Stimulated activated CD4-positive, alpha-beta T cell treated with anti-CD3 and anti-CD28 coated beads, Interleukin-4, amount 100 ng/mL, for 24 hours (primary cell): ENCODE measurements around the gene OR2T12.
"Not testable (repeated sequence)": the region's sequence is repeated elsewhere in the genome, so short reads cannot be mapped to it uniquely, and the experiment has no call there.

Experiments
- DNase-seq: peaks from one replicate; pipeline ENCODE4 v3.0.0-alpha.2; 2020

Gene OR2T12, protein sequence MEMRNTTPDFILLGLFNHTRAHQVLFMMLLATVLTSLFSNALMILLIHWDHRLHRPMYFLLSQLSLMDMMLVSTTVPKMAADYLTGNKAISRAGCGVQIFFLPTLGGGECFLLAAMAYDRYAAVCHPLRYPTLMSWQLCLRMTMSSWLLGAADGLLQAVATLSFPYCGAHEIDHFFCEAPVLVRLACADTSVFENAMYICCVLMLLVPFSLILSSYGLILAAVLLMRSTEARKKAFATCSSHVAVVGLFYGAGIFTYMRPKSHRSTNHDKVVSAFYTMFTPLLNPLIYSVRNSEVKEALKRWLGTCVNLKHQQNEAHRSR

DNA sequence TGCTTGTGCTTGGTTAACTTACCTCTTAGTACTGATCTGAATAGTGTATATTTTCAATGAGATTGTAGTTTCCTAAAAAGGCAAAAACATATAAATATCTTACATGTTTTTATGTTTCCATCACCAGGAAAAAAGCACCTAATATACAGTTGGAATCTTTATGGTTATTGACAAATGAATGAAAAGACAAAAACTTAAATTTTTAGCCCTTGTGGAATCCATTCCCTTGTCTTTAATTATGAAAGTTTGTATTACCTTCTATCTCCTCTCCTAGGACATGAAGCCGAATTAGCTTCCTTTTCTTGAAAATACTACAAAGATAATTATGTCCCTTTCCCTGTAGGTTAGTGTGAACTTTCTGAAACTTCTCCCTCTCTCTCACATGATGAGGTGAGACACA, at the start of gene OR2T12:
TSS of gene OR2T12 (minus strand) at position 101 of the 400 bp plus-strand sequence. CDS start 7,846 bp downstream, outside the sequence.
- no peak for DNase-seq

DNA sequence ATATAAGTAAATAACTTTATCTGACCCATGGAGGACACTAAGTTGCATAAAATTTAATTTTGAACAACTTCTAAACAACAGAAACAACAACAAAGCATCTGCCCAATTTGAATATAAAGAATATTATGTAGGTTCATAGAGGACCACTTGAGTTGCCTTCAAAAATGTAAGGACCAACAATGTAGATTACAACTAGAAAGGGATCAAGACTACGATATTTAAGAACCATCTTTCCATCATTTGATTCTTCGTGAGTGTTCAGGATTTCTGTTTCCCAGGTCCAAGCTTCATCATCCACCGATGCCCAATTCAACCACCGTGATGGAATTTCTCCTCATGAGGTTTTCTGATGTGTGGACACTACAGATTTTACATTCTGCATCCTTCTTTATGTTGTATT, 45.3 kb upstream of the OR2T12 start, which contains the start of gene OR14C36:
TSS of gene OR14C36 (plus strand) at position 301 of the 400 bp plus-strand sequence. CDS start at position 301, 0 bp downstream.
- DNase-seq: no peak

DNA sequence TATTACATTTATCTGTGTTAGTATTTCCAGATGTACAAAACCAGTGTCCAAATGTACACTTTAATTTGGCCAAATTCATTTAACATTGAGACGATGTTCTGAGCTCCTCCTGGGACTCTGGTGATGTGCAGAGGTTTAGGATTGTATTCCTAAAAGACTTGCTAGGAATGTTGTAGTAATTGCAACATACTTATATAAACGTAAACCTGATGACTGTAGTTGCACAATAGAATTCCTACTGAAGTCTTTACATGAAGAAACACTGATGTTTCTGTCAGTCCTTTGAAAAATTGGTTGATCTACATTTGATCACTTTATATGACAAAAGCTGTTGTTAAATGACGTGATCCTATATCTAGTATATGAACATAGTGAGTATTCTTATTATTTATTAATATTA, 40.2 kb upstream of the OR2T12 start:
- no peak for DNase-seq

DNA sequence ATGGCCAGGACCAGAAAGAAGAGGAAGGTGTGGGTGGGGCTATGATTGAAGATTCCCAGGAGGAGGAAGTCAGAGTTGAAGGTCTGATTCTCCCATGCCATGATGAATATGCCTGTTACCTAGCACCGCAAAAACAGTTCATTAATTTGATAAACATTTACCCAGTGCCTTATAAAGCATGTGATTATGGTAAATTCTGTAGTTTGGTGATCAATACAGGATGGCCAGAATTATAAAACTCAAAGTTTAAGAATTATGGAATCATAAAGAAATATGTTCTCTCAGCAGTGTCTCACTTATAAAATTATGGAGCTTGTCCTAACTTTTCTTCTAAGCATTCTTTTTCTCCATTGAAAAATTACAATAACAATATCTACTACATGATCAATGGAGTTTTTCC, 21.2 kb upstream of the OR2T12 start, which contains the start of gene OR2M7:
TSS of gene OR2M7 (minus strand) at position 101 of the 400 bp plus-strand sequence. CDS start at position 101, 0 bp downstream.
- DNase-seq: no peak

DNA sequence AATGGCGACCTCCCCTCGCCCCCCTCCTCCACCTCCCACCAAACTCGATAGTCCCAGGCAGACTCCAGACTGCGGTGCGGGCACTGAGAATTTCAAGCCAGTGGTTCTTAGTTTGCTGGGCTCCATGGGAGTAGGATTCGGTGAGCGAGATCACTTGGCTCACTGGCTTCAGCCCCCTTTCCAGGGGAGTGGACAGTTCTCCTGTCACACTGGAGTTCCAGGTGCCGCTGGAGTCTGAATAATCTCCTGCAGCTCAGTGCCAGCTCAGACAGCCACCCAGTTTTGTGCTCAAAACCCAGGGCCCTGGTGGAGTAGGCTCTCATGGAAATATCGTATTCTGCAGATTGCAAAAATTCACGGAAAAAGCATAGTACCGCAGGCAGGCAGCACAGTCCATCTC, 13.6 kb upstream of the OR2T12 start:
- no peak for DNase-seq

DNA sequence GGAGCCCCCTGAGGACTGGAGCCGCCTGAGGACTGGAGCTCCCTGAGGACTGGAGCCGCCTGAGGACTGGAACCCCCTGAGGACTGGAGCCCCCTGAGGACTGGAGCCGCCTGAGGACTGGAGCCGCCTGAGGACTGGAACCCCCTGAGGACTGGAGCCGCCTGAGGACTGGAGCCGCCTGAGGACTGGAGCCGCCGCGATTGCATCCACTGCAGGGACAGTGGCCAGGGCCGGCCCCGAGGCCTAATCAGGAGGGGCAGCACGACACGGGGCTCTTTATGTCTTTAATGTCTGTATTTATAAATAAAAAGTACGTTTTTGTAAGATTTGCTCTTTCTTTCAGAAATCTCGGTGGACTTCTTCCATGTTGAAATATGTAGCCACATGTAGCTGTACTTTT, 3.5 kb upstream of the OR2T12 start:
- DNase-seq: not testable (repeated sequence)

DNA sequence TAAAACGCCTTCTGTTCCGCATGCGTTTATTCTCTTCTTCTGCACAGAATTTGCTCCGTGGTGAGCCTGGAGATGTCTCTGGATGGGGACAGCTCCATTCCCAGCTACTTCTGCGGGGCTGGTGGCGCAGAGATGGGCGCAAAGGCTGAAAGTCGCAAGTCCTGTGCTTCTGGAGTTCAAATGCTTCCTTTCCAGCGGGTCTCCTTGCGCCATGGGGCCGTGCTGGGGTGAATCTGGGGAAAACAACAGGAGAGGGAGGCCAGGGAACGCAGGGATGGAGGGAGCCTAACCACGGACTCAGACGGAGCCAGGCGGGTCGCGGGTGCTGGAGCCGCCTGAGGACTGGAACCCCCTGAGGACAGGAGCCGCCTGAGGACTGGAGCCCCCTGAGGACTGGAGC, 2.9 kb upstream of the OR2T12 start:
- DNase-seq: no peak

DNA sequence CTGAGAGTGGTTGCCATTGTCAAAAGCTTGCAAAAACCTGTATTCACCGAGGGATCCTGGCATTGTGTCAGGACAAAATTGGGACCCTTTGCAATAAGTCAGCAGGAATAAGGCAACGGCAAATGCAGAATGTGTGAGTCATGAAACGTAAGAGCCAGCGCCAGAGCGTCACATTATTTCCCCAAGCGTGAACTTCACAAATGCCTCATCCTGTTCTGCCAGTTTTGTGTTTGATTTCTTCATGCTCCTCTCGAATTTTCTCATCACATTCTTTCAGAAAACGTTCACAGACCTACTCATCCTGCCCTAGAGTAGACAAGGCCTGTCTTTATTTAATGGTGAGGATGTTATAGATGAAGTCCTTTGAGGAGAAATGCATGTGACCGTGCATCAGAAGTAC, 2.4 kb upstream of the OR2T12 start:
- DNase-seq: not testable (repeated sequence)

DNA sequence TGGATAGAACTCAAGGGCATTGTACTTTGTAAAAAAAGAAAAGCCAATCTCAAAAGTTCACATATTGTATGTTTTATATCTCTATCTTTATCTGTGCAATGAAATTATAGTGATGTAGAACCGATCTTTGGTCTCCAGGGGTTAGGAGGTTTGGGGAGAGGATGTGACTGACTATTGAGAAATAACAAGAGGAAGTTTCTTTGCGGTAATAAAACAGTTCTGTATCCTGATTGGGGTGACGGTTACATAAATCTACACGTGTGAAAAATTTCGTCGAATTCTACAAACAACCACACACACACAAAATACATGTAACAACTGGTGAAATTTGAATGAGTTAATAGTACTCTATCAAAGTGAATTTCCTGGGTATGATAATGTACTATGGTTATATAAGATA, 14.8 kb downstream of the OR2T12 start:
- DNase-seq: no peak

DNA sequence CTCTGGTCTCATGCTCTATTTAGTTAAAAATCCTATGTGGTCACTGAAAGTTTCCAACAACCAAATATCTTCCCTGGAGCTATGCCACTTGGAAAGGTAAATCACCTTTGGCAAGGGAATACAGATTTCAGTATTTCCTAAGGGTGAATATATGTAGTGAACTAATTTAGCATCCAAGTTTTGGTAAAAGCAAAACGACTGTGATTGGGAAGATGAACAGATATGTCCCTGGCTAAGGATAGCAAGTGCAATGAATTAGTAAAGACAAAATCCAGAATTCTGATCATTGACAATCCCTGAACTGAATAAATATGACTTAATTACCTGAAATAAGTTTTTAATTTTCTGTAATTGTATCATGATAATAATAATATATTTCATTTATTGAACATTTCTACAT, 25.3 kb downstream of the OR2T12 start, which contains the start of gene OR2T33:
TSS of gene OR2T33 (minus strand) at position 101 of the 400 bp plus-strand sequence. CDS start 4,162 bp downstream, outside the sequence.
- DNase-seq: no peak

DNA sequence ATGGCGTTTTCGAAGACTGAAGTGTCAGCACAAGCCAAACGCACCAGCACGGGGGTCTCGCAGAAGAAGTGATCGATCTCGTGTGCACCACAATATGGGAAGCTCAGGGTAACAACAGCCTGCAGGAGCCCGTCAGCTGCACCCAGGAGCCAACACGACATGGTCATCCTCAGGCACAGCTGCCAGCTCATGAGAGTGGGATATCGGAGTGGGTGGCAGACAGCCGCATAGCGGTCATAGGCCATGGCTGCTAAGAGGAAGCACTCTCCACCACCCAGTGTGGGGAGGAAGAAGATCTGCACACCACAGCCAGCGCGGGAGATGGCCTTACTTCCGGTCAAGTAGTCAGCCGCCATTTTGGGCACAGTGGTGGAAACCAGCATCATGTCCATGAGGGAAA, 30.0 kb downstream of the OR2T12 start:
- DNase-seq: not testable (repeated sequence)

DNA sequence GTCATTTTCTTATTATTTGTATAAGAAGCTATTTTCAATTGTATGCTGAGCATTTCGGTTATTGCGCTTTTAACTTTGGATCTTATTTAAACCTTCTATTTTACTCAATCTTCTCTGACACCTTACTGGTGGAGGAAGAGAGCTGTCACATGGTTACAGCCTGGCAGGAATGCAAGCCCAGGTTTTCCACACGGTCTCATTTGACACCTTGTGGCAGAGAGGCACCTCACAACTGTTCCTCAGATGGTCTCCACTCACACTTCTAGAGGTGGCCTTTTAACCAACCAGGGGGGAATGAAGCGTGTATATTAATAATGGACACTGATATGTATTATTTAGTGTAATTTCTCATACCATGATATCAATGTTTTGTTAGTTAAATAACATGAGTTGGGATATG, 35.0 kb downstream of the OR2T12 start:
- DNase-seq: no peak

DNA sequence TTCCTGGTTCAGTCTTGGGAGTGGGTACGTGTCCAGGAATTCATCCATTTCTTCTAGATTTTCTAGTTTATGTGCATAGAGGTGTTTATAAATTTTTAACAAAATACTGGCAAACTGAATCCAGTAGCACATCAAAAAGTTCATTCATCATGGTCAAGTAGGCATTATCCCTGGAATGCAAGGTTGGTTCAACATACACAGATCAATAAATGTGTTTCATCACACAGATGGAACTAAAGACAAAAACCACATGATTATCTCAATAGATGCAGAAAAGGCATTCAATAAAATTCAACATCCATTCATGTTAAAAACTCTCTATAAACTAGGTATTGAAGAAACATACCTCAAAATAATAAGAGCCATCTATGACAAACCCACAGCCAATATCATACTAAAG, 43.9 kb downstream of the OR2T12 start:
- not testable (repeated sequence) for DNase-seq

DNA sequence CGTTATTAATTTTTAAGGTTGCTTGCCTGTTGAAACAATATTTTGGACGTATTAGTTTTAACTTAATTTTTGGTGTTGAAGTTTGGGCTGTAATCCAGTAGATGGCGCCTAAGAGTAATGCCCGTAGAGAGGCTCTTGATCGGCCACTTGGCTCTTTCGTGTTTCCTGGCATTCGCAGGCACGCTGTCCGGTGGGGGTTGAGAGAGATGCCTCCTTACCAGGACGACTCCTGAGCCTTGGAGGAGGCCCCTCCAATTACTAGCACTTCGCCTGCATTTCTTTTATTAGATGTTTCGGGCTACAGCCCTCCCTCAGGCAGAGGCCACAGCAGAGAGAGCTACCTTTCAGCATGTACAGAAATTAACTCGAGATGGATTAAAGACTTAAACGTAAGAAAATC, 60.0 kb downstream of the OR2T12 start:
- peak; percentile 7 for DNase-seq
